Stimulated activated CD4-positive, alpha-beta T cell treated with anti-CD3 and anti-CD28 coated beads, Interleukin-12 subunit alpha, Interleukin-12 subunit beta, amount 100 ng/mL, for 4 hours (primary cell): ENCODE data around the gene AVPR2.

Experiments
- DNase-seq: peaks from one replicate; pipeline ENCODE4 v3.0.0-alpha.2; 2020

AVPR2 gene

DNA sequence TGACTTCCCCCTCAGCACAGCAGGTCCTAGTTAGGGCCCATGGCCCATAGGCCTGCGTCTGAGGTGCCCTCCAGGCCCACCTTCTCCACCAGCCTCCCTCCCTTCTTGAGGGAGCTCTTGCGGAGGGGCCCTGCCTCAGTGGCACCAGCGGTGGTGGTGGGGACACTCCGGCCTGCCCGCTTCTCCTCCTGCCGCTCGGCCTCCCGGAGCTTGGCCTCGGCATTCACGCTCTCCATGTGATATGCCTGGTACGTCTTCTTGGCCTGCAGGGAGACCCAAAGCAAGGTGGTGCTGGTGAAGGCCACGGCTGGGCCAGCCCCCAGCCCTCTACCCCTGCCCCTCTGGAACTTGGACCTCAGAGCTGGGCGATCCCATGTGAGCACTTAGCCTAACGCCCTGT lies 16.1 kb downstream of the AVPR2 start:
- DNase-seq: no peak

DNA sequence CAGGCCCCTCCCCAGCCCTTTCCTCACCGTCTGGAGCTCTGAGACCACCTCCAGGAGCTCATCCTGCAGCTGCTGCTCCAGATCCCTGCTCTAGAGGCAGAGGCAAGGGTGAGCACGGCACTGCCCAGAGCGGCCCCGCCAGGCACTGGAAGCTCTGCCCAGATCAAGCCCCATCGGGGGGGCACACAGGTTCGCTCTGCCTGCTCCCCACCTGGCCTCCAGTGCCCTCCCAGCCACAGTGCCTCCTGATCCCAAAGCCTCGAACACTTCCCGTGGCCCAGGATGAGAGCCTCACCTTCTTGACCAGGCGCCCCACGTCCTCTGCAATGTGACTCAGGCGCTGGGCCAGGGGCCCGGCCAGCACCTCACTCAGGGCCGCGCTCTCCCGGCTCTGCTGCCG lies 16.6 kb downstream of the AVPR2 start:
- DNase-seq: no peak

DNA sequence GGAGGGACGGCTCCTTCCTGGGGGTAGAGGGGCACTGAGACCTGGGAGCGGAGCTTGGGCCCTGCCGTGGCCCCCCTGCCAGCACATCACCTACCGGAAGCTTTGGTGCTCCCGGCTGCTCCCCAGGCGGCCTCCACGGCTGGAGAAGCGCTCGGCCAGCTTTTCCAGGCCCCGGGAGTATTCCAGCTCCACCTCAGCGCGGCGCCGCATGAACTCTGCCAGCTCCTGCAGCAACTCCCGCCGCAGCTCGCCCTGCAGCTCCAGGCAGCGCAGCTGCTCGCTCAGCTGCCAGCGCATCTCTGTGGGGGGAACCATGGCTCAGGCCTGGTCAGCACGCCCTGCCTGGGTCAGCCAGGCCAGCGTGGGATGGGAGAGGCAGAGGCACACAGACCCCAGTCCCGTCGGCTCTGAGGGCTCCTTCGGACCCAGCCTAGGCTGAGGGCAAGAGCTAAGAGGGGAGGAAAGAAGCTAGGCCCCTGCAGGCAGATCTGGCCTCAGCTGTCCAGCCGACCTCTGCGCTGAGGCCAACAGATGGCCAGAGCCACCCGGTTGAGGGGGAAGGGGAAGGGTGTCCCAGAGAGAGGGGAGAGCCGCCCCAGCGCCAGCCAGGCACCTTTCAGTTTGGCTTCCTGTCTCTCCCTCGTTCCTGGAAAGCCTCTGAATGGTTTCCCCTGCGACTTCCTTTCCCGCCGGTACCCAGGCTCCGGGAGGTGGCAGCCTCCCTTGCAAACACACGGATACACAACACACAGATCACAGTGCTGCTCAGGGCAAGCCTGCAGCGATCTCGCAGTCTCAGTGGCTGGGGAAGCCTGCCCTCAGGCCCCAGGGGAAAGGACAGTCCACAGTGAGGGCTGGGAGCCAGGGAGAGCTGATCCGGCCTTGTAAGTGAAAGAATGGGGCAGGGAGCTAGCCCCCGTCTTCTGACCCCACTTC lies 17.3 kb downstream of the AVPR2 start:
- no peak for DNase-seq

DNA sequence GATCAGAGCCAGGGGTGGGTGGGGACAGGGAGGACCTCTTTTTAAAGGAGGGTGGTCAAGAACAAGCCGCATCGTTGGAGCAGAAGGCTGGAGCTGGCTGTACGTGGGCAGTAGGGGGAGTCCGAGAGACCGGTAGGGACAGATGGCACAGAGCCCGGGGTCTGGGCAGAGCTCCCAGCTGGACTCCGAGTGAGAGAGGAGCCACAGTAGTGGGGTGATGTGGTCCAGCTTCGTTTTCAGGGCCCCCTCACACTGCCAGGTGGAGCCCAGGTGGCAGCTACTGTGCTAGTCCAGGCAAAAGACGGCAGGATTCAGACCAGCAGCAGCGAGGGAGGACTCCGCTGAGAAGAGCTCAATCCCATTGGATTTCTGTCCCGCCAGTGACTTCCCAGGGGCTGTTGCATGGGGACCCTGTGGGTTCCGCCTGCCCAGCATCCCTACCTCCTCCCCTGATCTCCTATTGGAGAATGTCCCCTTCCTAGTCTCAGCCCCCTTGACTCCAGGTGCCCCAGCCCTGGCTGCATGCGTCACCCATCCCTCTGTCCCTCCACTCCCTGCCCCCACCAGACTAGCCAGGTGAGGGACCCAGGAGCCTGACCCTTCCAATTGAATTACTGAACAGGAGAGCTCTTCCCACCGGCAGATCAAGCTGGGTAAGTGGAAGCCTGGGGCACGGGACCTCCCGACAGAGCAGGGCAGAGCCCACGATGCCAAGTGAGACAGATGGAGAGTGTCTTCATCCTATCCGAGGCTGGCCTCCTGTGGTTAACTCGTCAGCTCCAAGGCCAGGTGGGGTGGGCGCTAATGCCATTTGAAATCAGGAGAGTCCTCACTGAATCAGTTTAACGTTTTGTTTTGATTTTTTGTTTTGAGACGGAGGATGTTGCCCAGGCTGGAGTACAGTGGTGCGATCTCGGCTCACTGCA lies 18.7 kb downstream of the AVPR2 start:
- no peak for DNase-seq

DNA sequence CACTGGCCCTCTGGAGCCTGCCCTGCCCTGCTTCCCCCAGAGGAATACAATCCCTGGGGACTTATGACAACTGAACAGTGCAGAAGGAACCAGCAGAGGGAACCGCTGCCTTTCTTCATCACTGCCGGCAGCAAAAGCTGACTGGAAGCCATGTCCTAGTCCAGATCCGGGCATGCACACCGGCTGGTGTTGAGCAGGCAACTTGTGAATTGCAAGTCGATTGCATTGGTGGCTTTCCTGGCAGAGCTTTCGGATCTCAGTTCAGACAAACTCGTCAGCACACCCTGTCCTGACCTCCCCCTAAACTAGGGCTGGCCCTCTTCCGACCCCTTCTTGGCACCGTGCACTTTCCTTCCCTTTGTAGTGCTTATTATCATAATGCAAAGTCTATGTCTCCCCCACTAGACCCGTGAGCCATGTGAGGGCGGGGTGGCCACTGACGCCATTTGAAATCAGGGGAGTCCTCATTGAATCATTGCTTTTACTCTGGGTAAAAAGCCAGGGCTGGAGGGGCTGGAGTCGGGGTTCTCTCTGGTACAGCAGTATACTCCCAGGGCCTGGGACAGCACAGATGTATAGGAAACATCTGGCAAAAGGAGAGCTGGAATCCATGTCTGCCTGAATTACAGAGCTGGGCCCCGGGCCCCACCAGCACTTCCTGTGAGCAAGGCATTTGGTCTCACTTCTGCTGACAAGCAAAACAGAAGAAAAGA lies 19.8 kb downstream of the AVPR2 start:
- no peak for DNase-seq

DNA sequence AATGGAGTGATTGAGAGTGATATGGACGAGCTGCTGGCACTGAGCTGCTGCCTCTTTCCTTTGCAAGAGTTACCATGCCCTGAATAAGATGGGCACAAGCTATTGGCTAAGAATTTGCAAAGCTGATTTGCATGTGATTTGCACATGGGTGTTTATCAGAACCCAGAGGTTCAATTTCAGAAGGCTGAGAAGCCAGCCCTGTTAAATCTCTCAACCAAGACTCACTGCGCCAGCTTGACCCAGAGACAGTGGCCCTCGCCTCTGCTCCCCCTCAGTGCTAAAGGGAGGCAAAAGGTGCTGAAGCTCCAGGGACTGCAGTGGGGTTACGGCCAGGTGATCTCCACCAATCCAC lies 20.9 kb downstream of the AVPR2 start:
- no peak for DNase-seq

DNA sequence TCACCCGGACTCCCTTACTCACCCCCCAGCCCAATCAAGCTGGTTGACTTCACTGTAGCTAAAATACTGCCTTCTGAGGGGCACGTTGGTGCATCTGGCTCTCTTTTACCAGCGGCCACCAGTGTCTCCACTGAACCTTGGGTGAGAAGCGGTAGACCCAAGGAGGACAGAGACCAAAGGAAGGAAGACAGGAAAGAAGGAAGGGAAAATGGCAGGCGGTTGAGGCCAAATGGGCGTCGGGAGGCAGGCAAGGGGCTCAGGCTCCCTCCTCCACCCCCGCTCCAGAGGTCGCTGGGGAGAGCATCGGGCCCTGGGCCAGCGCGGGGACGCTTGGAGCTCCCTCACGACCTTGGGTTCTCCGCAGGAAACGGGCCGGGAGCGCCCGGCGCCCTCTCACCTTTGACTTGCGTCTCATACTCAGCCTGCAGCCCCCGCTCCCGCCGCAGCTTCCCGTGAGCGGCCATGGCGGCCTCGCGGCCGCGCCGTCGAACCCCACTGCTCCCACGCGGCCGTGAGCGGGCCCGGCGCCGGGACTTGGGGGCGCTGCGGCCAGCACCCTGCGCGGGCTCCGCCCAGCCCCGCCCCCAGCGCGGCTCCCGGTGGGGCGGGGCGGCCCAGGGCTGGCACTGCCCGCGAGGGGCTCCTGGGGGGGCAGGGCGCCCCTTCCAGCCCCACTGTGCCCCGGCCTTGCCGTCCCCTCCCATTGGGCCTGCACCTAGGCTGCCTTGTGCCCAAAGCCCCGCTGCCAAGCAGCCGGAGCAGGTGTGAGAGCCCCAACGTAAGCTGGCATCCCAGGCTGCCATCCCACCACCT lies 21.5 kb downstream of the AVPR2 start, which contains the start of gene ARHGAP4:
ARHGAP4 (minus strand) TSS at position 526 of the 813 bp plus-strand sequence; CDS start at position 464, 62 bp downstream.
- peak; percentile 49 for DNase-seq

DNA sequence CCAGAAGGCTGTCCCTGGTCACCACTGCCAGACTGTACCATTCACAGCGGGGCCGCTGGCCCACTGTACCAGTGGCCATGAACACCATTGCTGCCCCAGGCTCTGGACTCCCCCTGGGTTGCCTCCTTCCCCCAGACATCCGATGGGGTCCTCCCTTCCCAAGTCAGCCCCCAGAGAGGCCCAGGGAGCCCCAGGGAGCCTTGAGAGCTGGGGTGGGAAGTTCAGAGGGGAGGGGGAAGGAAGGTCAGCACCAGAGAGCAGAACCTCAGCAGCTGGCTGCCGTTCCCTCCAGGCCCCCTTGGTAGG lies 22.0 kb downstream of the AVPR2 start:
- DNase-seq: no peak

DNA sequence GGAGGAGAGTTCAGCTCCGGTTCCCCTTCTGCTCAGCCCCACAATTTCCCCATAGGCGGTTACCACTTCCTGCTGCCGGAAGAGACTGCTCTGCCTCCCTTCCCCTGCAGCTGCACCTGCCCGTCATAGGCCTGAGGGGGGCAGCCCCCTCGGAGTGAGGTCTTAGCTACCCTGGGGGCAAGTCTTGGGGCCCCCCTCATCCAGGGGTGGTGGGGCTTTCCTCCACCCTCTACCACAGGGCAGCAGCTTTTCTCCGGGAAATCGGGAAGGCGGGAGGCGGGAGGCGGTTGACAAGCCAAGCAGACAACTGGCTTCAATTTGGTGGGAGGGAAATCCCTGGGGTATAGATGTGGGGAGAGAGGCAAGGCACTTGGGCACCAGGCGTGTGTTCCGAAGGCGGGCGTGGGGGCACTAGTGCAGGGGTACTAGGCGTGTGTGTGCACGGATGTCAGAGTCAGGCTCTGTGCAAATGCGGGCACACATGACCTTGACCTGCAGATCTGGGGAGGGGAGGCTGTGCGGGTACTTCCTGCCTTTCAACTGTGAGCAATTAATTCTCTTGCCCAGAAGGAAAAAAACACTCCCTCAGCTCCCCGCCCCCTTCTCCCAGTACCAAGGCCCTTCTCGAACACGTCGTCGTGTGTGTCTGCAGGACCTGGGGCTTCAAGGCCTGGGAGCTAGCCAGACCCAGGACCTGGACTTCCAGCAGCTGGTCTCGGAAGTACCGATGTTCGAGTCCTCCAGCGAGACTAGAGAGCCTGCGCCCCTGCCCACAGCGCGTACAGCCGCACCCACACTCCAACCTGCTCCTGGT lies 22.6 kb downstream of the AVPR2 start:
- peak; percentile 61 for DNase-seq

DNA sequence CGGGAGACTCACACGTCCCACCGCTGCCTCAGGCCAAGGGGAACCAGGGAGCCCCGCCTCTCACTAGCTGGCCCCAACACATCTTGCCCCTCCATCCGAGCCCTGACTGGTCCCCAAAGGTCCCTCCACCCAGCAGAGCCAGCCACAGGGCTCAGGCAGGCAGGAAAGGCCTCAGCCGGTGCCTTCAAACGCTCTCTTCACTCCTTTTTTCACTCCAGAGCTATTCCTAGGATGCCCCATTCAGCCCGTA lies 23.1 kb downstream of the AVPR2 start:
- no peak for DNase-seq

DNA sequence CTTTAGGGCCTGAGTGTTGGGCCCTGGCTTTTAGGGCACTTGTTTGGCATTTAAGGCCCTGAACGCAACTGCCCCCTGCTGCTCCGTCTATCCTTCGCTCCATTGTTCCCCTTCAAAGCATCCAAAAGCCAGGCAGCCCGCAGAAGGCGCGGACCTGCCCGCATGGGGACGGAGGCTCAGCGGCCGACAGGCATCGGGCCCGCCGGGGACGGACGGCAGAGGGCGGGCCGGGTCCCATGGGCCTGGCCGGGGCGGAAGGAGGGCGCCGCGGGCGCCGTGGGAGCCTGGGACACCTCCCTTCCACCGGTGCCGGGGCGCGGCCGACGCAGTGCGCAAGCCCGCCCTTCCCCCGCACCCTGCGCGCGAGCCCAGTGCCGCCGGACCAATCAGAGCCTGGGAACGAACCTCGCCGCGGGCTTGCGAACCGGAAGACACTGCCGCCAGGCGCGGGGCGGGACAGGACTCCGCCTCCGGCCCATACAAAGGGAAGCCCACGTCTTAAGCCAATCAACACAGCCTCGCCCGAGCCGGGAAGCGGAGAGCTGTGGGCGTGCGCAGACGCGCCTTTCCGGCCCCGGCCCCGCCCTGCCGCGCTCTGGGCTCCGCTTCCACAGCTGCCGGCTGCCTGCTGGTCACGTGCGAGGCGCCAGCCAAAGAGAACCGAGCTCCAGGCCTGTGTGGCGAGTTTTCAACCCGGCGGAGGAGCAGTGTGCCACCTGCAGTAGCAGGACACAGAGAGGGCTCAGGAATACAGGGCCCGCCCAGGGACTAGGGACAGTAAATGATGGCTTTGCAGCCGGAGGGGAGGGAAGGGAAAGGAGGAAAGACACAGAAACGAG lies 23.7 kb downstream of the AVPR2 start:
- DNase-seq: peak; percentile 85

DNA sequence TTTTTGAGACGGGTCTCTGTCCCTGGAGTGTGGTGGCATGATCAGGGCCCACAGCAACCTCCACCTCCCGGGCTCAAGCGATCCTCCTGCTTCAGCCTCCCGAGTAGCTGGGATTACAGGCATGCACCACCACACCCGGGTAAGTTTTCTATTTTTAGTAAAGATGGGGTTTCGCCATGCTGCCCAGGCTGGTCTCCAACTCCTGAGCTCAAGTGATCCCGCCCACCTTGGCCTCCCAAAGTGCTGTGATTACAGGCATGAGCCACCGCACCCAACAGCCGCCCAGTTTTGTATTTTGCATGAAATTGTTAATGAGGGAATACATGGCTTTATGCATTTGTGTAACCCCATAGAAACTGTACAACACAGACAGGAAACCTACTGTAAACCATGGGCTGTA lies 24.4 kb downstream of the AVPR2 start:
- no peak for DNase-seq

DNA sequence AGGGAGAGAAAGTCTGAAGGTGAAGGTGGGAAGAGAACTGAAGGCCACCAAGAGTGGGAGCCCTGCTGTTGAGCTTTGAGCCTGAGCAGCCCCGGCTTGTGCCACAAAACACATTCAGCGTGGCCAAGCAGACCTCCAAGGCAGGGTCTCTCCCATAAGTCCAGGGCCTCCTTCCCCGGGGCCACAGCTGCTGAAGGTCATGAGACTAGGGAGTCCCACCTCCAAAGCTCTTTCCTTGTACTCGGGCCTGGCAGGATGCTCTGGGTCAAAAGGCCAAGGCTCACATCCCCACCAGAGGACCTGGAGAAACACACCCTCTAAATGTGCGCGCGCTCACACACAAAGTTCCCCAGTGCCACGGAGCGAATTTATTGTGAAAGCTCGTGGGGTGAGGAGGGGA lies 25.1 kb downstream of the AVPR2 start:
- DNase-seq: no peak

DNA sequence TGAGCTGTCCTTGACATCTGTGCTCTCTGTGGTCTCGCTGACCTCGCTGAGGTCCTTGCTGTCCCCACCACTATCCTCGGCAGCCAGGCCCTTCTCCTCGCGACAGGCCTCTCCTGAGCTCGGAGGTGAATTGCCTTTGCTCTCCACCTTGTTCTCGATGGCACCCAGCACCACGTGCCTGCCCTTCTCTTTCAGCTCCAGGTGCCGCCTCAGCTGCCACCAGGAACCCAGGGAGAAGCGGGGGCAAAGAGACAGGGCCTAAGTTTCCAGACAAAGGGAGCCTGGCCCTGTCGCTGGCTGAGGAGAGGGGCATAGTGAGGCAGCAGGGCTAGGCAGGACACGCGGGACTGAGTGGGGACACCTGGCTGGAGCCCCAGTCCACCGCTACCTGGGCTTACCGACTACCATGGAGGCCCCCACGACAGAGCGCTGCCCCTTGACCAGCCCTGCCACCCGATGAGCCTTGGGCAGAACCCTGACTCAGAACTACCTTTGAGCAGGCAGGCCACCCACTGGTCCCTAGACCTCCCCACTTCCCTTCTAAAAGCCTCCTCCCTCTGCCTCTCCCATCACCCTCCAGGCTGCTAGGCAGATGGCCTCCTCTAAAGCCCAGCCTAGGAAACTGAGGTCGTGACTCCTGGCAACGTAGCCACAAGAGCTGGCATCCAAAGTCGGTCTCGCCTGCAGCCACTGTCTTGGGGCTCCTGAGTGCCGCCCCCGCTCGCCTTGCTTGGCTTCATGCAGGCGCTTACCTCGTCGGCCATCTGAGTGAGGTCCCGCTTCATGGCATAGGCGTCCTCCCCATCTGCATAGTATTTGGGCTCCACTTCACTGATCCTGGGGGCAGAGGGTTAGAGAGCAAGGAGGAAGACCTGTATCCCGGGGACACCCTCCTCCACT lies 25.8 kb downstream of the AVPR2 start:
- no peak for DNase-seq

DNA sequence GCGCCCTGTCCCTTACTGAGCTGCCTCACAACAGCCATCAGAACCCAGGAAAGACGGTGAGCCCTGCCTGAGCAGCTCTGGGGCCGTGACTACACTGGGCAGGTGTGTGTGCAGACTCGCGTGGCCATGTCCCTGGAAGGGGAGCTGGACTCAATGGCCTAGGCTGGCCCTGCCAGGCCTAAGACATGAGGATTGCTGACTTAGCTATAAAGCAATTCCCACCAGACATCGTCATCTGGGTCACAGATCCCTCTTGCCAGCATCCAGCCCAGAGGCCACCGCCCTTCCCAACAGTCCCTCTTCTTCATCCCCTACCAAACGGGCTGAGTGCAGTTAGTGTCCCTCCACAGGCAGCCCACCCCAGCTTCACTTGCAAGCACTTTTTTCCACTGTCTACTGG lies 26.7 kb downstream of the AVPR2 start:
- no peak for DNase-seq

DNA sequence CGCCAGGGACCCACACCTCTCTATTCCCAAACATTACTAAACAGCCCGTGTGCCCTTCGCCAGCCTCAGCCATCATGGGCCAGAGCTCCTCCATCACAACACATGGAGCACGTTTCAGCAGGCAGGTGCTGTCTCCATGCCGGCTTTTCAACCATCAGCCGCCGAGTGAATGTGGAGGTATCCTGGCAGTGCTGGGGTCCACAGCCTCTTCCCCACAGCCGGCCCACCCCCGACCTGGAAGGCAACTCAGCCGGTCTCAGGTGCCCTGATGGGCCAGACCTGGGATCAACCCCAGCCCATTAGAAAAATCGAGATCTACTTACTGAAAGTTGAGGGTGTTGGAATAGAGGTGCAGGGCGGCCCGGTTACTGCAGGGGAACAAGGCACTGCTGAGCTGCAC lies 27.3 kb downstream of the AVPR2 start:
- DNase-seq: no peak

DNA sequence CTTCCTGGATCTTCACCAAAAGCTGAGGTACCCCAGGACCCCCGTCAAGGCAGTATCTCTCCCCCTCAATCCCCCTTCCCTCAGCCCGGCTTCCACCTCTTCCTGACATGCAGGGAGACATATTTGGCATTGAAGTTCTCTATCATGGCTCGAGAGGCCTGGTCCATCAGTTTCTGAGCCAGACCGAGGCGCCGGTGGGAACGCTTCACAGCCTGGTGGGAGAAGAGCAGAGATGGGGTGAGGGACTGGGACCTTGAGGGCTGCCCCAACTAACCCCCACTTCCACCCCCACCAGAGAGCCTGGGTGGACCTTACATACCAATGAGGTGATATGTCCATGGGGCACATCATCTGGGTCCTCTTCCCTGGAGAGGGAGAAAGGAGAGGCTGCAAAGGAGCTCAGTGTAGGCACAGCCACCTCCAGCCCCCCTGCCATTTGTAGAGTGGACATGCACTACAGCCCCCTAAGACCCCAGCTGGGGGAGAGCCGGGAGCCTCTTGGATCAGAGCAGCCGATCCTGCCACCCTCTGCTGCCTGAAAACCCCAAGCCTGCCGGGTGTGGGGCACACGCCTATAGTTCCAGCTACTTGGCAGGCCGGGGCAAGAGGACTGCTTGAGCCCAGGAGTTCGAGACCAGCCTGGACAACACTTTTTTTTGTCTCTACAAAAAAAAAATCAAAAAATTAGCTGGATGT lies 27.9 kb downstream of the AVPR2 start:
- no peak for DNase-seq

DNA sequence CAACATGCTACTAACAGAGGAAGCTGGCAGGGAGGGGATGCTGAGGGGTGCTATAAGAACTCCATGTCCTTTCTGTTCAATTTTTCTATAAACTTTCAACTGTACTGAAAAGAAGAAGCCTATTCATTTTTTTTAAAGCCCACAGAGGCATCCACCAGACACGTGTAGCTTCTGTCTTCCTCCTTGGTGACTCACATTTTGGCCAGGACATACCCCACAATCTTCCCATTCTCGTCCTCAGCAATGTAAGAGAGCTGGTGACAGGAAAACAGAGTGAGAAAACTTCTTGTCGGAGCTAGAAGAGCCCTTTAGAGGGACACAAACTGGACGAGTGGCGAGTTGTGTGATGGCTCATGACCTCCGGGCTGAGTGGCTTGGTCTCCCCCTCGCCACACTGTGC lies 29.3 kb downstream of the AVPR2 start:
- no peak for DNase-seq

DNA sequence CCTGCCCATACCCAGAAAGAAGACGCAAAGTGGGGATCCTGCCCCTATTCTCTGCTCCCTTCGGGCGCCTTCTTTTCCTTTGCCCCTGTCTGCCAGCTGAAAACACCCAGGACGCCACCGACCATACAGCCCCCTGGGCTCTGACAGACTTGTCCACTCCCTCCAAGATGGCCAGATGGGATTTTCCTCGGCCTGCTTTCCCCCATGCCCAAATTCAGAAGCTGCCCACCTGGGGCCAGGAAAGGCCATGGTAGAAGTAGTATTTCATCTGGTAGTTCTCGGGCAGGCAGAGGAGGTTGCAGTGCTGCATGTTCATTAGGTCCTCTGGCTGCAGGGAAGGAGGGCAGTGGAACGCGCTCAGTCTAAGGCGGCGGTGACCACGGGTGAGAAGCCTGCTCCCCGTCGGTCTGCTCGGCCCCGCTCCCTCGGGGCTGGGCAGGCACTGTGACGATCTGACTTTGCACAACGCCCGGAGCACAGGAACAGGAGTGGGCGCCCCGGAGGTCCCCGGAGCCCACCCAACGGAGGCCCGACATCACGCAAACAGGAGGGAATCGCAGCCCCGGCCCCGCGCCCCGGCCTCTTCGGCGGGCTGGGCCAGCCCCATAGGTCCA lies 29.8 kb downstream of the AVPR2 start:
- DNase-seq: no peak
